Ascending aorta (tissue), 2 donors: Measurements from ENCODE around the gene PAFAH2. TPM values are rescaled to one million over a fixed set of nuclear protein-coding genes. Genes with fewer than 3 reads are reported as not detected.

Experiments
- DNase-seq, 2 donors: peaks; one replicate each; pipeline ENCODE4 v3.0.0-alpha.2; 2019; ENCODE audit warnings: low spot score in 2 of 2
- H3K27ac ChIP-seq, 2 donors: fragments of 200-600 bp; sonication (generic); one replicate each; pipeline ENCODE4 v1.5.1; 2016 to 2017; ENCODE audit warnings: mild to moderate bottlenecking in 1 of 2
- H3K27me3 ChIP-seq: fragments of 200-600 bp; sonication (generic); one replicate; pipeline ENCODE4 v1.5.1; 2017
- H3K36me3 ChIP-seq, 2 donors: fragments of 200-600 bp; sonication (generic); one replicate each; pipeline ENCODE4 v1.5.1; 2016
- H3K4me1 ChIP-seq, 2 donors: fragments of 200-600 bp; sonication (generic); one replicate each; pipeline ENCODE4 v1.5.1; 2016 to 2017; ENCODE audit warnings: mild to moderate bottlenecking in 1 of 2
- H3K4me3 ChIP-seq, 2 donors: fragments of 200-600 bp; sonication (generic); one replicate each; pipeline ENCODE4 v1.5.1; 2016 to 2017; ENCODE audit warnings: mild to moderate bottlenecking in 1 of 2
- H3K9me3 ChIP-seq, 2 donors: fragments of 200-600 bp; sonication (generic); one replicate each; pipeline ENCODE4 v1.5.1; 2016
- intact Hi-C: fragments of 100-400 bp; cut with DNase I; formaldehyde crosslinking; loops from one replicate; pipeline ENCODE4 v1.15.1; 2023
- total RNA-seq: library from RNA; depleted of rRNA; stranded (reverse); fragments of >200 nt; gene quantifications from one replicate; pipeline ENCODE4 v1.1.0, GENCODE V29; 2016
- TF ChIP-seq, protein P1 (sequence below), 3 experiments: fragments of 200-600 bp in 2 of 3; fragments of 450-650 bp in 1 of 3; sonication (generic) in 2 of 3; IDR thresholded peaks; one replicate each; pipeline ENCODE4 v1.5.1; 2016 to 2019; ENCODE audit warnings: antibody characterized with exemption in 3 of 3, mild to moderate bottlenecking in 1 of 3, moderate library complexity in 1 of 3

Gene PAFAH2
- total RNA-seq, 1 donor from 2014 or later = 1.3 TPM

DNA sequence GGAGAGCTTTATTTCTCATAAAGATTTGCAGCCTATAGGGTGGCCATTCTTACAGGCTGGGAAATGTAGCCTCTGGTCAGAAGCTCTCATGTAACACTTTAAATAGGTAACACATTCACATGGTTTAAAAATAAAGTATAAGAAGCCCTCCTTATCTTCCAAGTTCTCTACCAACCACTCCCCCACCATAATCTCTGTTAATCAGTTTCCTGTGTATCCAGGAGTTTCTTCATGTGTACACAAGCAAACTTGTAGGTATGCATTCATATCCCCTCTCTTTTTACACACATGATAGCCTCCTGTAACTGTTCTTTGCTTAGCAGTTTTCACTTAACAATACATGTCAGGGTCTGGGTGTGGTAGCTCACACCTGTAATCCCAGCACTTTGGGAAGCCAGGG is 86.7 kb downstream of the PAFAH2 start:
- intact Hi-C loops = no loop called here
- Histone ChIP-seq H3K27ac (no peak overlapping the region), H3K4me1 (peaks cover 0 to 5% of the 10 kb centered on the region in 2 donors), H3K27me3 (no peaks in the 10 kb centered on the region), H3K36me3 (no peaks in the 10 kb centered on the region), H3K9me3 (no peaks in the 10 kb centered on the region), H3K4me3 (no peak overlapping the region)
- TF ChIP-seq, protein P1, sequence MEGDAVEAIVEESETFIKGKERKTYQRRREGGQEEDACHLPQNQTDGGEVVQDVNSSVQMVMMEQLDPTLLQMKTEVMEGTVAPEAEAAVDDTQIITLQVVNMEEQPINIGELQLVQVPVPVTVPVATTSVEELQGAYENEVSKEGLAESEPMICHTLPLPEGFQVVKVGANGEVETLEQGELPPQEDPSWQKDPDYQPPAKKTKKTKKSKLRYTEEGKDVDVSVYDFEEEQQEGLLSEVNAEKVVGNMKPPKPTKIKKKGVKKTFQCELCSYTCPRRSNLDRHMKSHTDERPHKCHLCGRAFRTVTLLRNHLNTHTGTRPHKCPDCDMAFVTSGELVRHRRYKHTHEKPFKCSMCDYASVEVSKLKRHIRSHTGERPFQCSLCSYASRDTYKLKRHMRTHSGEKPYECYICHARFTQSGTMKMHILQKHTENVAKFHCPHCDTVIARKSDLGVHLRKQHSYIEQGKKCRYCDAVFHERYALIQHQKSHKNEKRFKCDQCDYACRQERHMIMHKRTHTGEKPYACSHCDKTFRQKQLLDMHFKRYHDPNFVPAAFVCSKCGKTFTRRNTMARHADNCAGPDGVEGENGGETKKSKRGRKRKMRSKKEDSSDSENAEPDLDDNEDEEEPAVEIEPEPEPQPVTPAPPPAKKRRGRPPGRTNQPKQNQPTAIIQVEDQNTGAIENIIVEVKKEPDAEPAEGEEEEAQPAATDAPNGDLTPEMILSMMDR (IDR thresholded peaks at IDR 0.05) = no peak
- DNase-seq = no peak

Other genes starting within 250 kb of the PAFAH2 start
- 208 TPM for gene SELENON, start 197.9 kb downstream of the PAFAH2 start, total RNA-seq
- gene MTFR1L, start 178.1 kb downstream of the PAFAH2 start, total RNA-seq = 20.9 TPM
- gene AUNIP, start 138.6 kb downstream of the PAFAH2 start, total RNA-seq = not detected
- gene PAQR7, start 122.4 kb downstream of the PAFAH2 start, total RNA-seq = 6.9 TPM
- gene STMN1, start 91.6 kb downstream of the PAFAH2 start, total RNA-seq = 16.8 TPM
- 0.85 TPM for gene EXTL1, start 23.7 kb upstream of the PAFAH2 start, total RNA-seq
- not detected for gene SLC30A2, start 48.1 kb upstream of the PAFAH2 start, total RNA-seq
- not detected for gene TRIM63, start 69.6 kb upstream of the PAFAH2 start, total RNA-seq
- gene PDIK1L, start 113.8 kb upstream of the PAFAH2 start, total RNA-seq = 4.0 TPM
- 60.0 TPM for gene FAM110D, start 161.0 kb upstream of the PAFAH2 start, total RNA-seq
- not detected for gene C1orf232, start 170.9 kb upstream of the PAFAH2 start, total RNA-seq
- 90.0 TPM for gene ZNF593, start 171.8 kb upstream of the PAFAH2 start, total RNA-seq
- gene ZNF593OS, start 173.8 kb upstream of the PAFAH2 start, total RNA-seq = not detected
- gene CNKSR1, start 179.4 kb upstream of the PAFAH2 start, total RNA-seq = not detected
- not detected for gene CATSPER4, start 192.5 kb upstream of the PAFAH2 start, total RNA-seq
- gene CEP85, start 236.1 kb upstream of the PAFAH2 start, total RNA-seq = 5.0 TPM